GM21619 (cell line): ENCODE data around the gene ZNF467.

Source experiments
- ATAC-seq: cut with Tn5 transposase; IDR thresholded peaks from one replicate; pipeline ENCODE4 v1.9.1; 2021; ENCODE audit not compliant: unreplicated experiment

ZNF467 gene

DNA sequence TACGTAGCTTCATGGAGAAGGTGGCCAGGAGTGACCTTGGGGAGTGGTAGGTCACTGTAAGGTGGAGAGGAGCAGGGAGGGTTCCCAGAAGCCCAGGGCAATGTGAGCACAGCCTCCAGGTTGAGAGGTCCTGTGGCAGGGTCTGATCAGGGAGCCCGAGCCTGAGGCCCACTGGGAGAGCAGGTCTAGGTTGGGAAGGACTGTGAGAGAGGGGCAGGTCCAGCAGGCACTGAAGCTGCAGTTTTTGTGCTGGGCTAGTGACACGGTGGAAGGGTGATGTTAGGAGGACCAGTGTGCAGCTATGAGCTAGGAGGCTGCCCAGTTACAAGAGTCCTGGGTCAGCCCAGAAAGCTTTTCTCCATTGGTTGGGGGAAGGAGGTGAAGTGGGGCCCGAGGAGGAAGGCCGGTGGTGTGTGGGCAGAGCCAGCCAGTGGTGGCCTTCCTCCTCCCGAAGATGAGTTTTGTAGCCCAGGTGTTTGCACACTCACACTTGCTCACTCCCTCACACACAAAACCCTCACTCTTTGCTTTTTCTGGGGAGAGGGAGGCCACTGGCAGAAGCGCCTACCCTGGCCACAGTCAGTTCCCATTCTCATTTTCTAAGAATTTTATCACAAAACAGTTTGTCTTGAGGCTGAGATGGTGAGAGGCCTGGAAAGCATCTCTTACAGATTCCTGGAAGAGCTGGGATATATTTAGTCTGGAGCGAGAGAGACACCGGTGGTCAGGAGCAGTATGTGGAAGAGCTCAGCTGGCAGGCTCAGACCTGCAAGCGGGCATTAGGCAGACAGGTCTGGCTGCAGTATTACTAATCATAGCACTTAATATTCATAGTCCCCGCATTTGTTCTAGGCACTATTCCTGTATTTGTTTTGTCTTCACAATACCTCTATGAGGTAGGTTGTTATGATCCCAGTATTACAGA lies 57.1 kb downstream of the ZNF467 start:
- no peak for ATAC-seq

DNA sequence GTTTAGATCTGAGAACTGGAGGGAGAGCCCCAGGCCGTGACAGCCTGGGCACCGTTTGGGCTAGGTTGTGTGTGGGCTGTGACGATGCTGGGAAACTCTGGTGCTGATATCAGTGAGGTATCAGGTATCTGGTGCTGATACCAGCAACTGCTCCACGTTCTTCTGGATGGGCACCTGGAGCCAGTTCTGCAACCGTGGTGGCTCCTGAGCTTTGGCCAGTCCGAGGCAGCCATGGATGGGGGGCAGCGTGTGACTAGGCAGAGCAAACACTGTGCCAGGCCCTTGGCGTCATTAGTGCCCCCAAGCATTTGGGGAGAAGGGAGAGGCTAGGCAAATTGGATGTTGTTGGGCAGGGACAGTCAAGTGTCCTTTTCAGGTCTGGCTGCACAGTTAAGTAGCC lies 57.9 kb downstream of the ZNF467 start:
- ATAC-seq: no peak

DNA sequence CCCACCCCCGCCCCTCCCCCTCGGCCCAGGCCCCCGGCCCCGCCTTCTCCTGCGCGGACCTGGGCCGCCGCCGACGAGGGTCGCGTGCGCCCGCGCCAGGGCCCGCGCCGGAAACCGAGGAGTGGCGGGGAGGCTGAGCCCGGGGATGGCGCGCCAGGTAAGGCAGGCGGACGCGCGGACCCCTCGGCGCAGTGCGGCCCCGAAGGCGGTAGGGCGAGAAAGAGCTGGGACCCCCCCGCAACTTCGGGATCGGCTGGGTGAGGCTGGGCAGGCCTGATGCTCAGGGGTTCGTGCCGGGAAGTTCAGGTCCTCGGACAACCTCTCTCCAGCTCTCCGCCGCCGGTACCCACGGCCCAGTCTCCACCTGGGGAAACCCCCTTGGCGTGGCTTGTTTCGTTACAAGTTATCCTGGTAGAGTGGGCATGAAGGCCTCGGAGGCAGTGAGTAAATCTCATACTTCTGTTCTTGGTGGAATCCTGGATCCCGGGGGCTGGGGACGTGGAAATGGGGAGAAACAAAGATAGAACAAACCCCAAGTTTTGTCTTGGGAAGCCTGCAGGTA lies 58.4 kb downstream of the ZNF467 start:
- ATAC-seq: peak; percentile 19
